ENCODE data around the gene RRP1B.

DNA sequence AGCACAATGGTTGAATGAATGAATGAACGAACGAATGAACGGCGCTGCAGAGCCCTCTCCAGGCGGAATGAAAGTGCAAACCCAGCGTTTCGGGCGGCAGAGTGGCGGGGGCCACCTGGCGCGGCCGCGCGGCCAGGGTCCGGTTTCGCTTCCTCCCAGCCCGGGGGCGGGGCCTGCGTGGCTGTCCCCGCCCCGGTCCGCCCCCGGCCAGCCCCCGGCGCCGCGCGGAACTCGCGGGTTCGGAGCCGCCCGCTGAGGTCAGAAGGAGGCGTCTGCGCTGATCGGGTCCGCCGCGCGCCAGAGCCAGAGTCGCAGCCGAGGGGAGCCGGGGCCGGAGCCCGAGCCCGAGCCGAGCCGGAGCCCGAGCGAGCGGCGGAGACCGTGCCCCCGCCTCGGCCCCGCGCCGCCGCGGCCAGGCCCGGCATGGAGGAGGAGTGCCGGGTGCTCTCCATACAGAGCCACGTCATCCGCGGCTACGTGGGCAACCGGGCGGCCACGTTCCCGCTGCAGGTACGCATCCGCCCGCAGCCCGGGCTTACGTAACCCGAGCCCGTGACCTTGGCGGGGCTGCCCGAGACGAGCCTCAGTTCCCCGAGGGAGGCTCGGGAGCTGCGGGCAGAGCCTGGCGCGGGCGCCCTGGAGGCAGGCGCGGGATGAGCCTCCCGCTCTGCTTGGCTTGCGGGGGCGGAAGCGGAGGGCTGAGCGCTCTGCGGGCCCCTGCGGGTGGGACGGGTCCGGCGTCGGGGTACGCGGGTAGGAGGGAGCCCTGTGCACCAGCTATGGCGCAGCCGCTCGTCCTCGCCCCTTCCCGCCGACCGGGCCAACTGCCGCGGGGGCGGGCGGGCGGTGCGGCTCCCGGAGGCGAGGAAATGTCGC, 59.8 kb downstream of the RRP1B start, which contains the start of gene PDXK:
- TF ChIP-seq, protein P1, sequence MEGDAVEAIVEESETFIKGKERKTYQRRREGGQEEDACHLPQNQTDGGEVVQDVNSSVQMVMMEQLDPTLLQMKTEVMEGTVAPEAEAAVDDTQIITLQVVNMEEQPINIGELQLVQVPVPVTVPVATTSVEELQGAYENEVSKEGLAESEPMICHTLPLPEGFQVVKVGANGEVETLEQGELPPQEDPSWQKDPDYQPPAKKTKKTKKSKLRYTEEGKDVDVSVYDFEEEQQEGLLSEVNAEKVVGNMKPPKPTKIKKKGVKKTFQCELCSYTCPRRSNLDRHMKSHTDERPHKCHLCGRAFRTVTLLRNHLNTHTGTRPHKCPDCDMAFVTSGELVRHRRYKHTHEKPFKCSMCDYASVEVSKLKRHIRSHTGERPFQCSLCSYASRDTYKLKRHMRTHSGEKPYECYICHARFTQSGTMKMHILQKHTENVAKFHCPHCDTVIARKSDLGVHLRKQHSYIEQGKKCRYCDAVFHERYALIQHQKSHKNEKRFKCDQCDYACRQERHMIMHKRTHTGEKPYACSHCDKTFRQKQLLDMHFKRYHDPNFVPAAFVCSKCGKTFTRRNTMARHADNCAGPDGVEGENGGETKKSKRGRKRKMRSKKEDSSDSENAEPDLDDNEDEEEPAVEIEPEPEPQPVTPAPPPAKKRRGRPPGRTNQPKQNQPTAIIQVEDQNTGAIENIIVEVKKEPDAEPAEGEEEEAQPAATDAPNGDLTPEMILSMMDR (IDR thresholded peaks at IDR 0.05; ENCODE audit: insufficient read depth, low read depth, low read length), result no peak
- no peak for TF ChIP-seq EZH2 (IDR thresholded peaks at IDR 0.05; ENCODE audit: insufficient read depth, low read length)
